ENCODE measurements around the gene LKAAEAR1.

LKAAEAR1 gene

DNA sequence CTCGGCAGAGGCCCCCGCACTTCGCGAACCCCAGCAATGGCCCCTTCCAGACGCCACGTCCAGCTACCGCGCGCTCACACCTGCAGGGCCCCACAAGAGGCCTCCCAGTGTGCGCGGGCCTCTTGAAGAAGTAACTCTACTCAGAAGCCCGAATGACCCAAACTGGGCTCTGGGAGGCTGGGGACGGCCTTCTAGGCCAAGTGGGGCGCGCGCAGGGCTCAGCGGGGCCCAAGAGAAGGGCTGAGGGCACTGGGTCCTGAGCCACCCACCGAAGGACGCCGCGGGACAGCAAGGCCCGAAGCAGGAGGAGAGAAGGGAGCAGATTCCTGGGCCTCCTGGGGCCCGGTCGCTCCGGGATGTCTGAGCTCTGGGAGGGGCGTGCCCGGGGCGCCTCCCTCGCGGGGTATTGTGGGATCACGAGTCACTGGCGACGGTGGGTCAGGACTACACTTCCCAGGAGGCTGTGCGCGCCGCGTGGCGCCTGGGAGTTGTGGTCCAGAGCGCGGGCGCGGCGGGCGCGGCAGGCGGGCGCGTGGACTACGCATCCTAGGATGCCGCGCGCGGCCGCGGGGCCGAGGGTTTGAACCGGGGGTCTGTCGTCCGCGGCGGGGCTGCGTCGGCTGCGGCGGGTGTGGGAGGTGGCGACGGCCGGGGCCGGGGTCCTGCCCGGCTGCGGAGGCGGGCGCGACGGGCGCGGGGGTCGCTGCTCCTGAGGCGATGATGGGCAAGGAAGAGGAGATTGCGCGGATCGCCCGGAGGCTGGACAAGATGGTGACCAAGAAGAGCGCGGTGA is 21.4 kb downstream of the LKAAEAR1 start, which contains the start of gene TCEA2:
TSS of gene TCEA2 (plus strand) at position 603 of the 793 bp plus-strand sequence. CDS start at position 718, 115 bp downstream.
- no peaks in the 10 kb centered on the region for H4K20me1 ChIP-seq (ENCODE audit: insufficient read depth, low read length)
- TF ChIP-seq CTCF (IDR thresholded peaks at IDR 0.05; ENCODE audit: low read length) (no peak), EZH2 (IDR thresholded peaks at IDR 0.05; ENCODE audit: borderline replicate concordance, low read length) (no peak)
- H3K4me1 ChIP-seq (ENCODE audit: insufficient read depth, low read length, severe bottlenecking), result peaks cover 37% of the 10 kb centered on the region
- no peaks in the 10 kb centered on the region for H3F3A ChIP-seq (ENCODE audit: insufficient read depth, low read length)
- no peaks in the 10 kb centered on the region for H3K36me3 ChIP-seq (ENCODE audit: insufficient read depth, low read length)
- peak within 1 kb of the TSS; percentile 98 for H3K4me2 ChIP-seq (ENCODE audit: low read length)
- no peak within 1 kb of the TSS for H3K27ac ChIP-seq (ENCODE audit: low read depth, low read length, poor library complexity, severe bottlenecking)
- peak within 1 kb of the TSS; percentile 79 for H3K9ac ChIP-seq (ENCODE audit: low read length)
- H3K4me3 ChIP-seq (ENCODE audit: low read depth, low read length, poor library complexity, severe bottlenecking), result peak within 1 kb of the TSS; percentile 78
- H3K27me3 ChIP-seq (ENCODE audit: insufficient read depth, low read length), result no peaks in the 10 kb centered on the region; the same call in 1 of the 2 replicates
- H3K79me2 ChIP-seq (ENCODE audit: insufficient read depth, low read length), result no peaks in the 10 kb centered on the region
- H3K9me3 ChIP-seq (ENCODE audit: low read length), result no peaks in the 10 kb centered on the region
- H2AFZ ChIP-seq (ENCODE audit: low read length), result no peak within 1 kb of the TSS
- H3K9me2 ChIP-seq (ENCODE audit: low read depth, low read length), result no peaks in the 10 kb centered on the region

- Histone ChIP-seq H3F3A (ENCODE audit: insufficient read depth, low read length) (no peaks in the 10 kb centered on the region), H3K9me2 (ENCODE audit: low read depth, low read length) (no peaks in the 10 kb centered on the region), H4K20me1 (ENCODE audit: insufficient read depth, low read length) (no peaks in the 10 kb centered on the region), H3K4me3 (ENCODE audit: low read depth, low read length, poor library complexity, severe bottlenecking) (peak overlapping the region; percentile 78), H3K4me2 (ENCODE audit: low read length) (peak overlapping the region; percentile 98), H3K36me3 (ENCODE audit: insufficient read depth, low read length) (no peaks in the 10 kb centered on the region), H3K4me1 (ENCODE audit: insufficient read depth, low read length, severe bottlenecking) (peaks cover 41% of the 10 kb centered on the region), H3K27me3 (ENCODE audit: insufficient read depth, low read length) (no peaks in the 10 kb centered on the region; the same call in 1 of the 2 replicates), H3K27ac (ENCODE audit: low read depth, low read length, poor library complexity, severe bottlenecking) (no peak overlapping the region), H3K79me2 (ENCODE audit: insufficient read depth, low read length) (no peaks in the 10 kb centered on the region), H3K9me3 (ENCODE audit: low read length) (no peaks in the 10 kb centered on the region), H2AFZ (ENCODE audit: low read length) (no peak overlapping the region), H3K9ac (ENCODE audit: low read length) (peak overlapping the region; percentile 79; the same call in 1 of the 2 replicates)
- TF ChIP-seq EZH2 (IDR thresholded peaks at IDR 0.05; ENCODE audit: borderline replicate concordance, low read length) (no peak), CTCF (IDR thresholded peaks at IDR 0.05; ENCODE audit: low read length) (no peak)
Measured at GRCh38 chr20:64062276-64062595, 22.0 kb downstream of the LKAAEAR1 start.

- H3K4me3 ChIP-seq (ENCODE audit: low read depth, low read length, poor library complexity, severe bottlenecking), result no peak overlapping the region
- peaks cover 25% of the 10 kb centered on the region for H3K4me1 ChIP-seq (ENCODE audit: insufficient read depth, low read length, severe bottlenecking)
- no peaks in the 10 kb centered on the region for H4K20me1 ChIP-seq (ENCODE audit: insufficient read depth, low read length)
- H3K9me2 ChIP-seq (ENCODE audit: low read depth, low read length), result no peaks in the 10 kb centered on the region
- peaks cover 11% of the 10 kb centered on the region for H3K27me3 ChIP-seq (ENCODE audit: insufficient read depth, low read length)
- no peaks in the 10 kb centered on the region for H3K36me3 ChIP-seq (ENCODE audit: insufficient read depth, low read length)
- TF ChIP-seq CTCF (IDR thresholded peaks at IDR 0.05; ENCODE audit: low read length) (no peak), EZH2 (IDR thresholded peaks at IDR 0.05; ENCODE audit: borderline replicate concordance, low read length) (no peak)
- H3K9me3 ChIP-seq (ENCODE audit: low read length), result no peaks in the 10 kb centered on the region
- H3K4me2 ChIP-seq (ENCODE audit: low read length), result no peak overlapping the region
- H3K79me2 ChIP-seq (ENCODE audit: insufficient read depth, low read length), result no peaks in the 10 kb centered on the region
- no peak overlapping the region for H3K27ac ChIP-seq (ENCODE audit: low read depth, low read length, poor library complexity, severe bottlenecking)
- H2AFZ ChIP-seq (ENCODE audit: low read length), result no peak overlapping the region
- no peak overlapping the region for H3K9ac ChIP-seq (ENCODE audit: low read length)
- H3F3A ChIP-seq (ENCODE audit: insufficient read depth, low read length), result no peaks in the 10 kb centered on the region
Measured at GRCh38 chr20:64058536-64058935, 25.7 kb downstream of the LKAAEAR1 start.
